Cardiac muscle cell (in vitro differentiated cells and primary cell): ENCODE data around the gene SF1. TPM values are rescaled to one million over a fixed set of nuclear protein-coding genes. Genes with fewer than 3 reads are reported as not detected.
A peak's percentile ranks its signal among the peaks of the same experiment; 100 is the strongest.

Source experiments
- DNase-seq, 2 donors: peaks; one replicate each; pipeline versions ENCODE4 v3.0.0 to v3.0.0-alpha.2; 2010 to 2017; ENCODE audit warnings: low read depth in 1 of 2, low spot score in 1 of 2
- H3K27ac ChIP-seq: fragments of 200-600 bp; sonication (generic); 2 replicates; pipeline ENCODE4 v1.5.1; 2016
- H3K27me3 ChIP-seq: fragments of 200-600 bp; sonication (generic); 2 replicates; pipeline ENCODE4 v1.6.0; 2016; ENCODE audit warnings: control low read depth
- H3K36me3 ChIP-seq: fragments of 200-600 bp; sonication (generic); 2 replicates; pipeline ENCODE4 v1.5.1; 2016; ENCODE audit warnings: control low read depth
- H3K4me1 ChIP-seq: fragments of 200-600 bp; sonication (generic); 2 replicates; pipeline ENCODE4 v1.8.1; 2017; ENCODE audit warnings: low read depth, mild to moderate bottlenecking, mixed run types
- H3K4me3 ChIP-seq: fragments of 200-600 bp; sonication (generic); 2 replicates; pipeline ENCODE4 v1.5.1; 2016; ENCODE audit warnings: mild to moderate bottlenecking
- H3K9me3 ChIP-seq: fragments of 200-600 bp; sonication (generic); 2 replicates; pipeline ENCODE4 v1.5.1; 2017; ENCODE audit warnings: low read depth, mild to moderate bottlenecking, control low read depth
- polyA plus RNA-seq: library from polyadenylated mRNA; unstranded; fragments of >200 nt; fragmentation: Nextera tagmentation; extraction: Ambion mirVana; gene quantifications from 2 replicates; pipeline ENCODE4 v1.2.1, GENCODE V29; 2016
- total RNA-seq: library from RNA; depleted of rRNA; stranded (reverse); fragments of >200 nt; gene quantifications from 2 replicates; pipeline ENCODE4 v1.2.3, GENCODE V29; 2016
- TF ChIP-seq, protein P1 (sequence below): IDR thresholded peaks from 2 replicates; pipeline ENCODE4 v1.5.1; 2012; ENCODE audit warnings: low read depth, mild to moderate bottlenecking, low read length

Gene SF1
- total and polyA plus RNA-seq, 2 experiments from 2014 or later, result 143 to 360 TPM

GRCh38 chr11:64734811-64735724, 43.3 kb downstream of the SF1 start:
- DNase-seq, result no peak
- Histone ChIP-seq H3K36me3 (no peaks in the 10 kb centered on the region), H3K27ac (no peak overlapping the region), H3K27me3 (peaks cover 3% of the 10 kb centered on the region), H3K9me3 (no peaks in the 10 kb centered on the region), H3K4me1 (no peaks in the 10 kb centered on the region), H3K4me3 (no peak overlapping the region)
- TF ChIP-seq, protein P1, sequence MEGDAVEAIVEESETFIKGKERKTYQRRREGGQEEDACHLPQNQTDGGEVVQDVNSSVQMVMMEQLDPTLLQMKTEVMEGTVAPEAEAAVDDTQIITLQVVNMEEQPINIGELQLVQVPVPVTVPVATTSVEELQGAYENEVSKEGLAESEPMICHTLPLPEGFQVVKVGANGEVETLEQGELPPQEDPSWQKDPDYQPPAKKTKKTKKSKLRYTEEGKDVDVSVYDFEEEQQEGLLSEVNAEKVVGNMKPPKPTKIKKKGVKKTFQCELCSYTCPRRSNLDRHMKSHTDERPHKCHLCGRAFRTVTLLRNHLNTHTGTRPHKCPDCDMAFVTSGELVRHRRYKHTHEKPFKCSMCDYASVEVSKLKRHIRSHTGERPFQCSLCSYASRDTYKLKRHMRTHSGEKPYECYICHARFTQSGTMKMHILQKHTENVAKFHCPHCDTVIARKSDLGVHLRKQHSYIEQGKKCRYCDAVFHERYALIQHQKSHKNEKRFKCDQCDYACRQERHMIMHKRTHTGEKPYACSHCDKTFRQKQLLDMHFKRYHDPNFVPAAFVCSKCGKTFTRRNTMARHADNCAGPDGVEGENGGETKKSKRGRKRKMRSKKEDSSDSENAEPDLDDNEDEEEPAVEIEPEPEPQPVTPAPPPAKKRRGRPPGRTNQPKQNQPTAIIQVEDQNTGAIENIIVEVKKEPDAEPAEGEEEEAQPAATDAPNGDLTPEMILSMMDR, result no peak

DNA sequence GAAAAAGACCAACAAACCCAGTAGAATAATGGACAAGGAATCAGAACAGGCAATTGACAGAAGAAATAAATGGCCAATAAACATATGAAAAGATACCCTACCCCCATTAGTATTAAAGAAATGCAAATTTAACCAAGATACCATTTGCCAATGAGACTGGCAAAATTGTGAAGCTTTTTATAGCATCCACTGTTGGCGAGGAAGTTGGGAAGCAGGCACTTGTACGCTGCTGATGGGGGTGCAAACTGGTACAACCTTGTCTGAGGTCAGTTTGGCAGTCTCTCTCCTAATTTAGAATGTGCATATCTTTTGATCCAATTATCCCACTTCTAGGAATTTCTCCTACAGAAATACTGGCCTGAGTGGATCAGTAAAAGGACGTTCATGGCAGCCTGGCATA, 46.7 kb downstream of the SF1 start:
- Histone ChIP-seq H3K4me1 (no peaks in the 10 kb centered on the region), H3K4me3 (no peak overlapping the region), H3K36me3 (no peaks in the 10 kb centered on the region), H3K27me3 (no peaks in the 10 kb centered on the region), H3K9me3 (no peaks in the 10 kb centered on the region), H3K27ac (no peak overlapping the region)
- TF ChIP-seq, protein P1, result no peak
- DNase-seq, result no peak

- Histone ChIP-seq H3K27ac (no peak overlapping the region), H3K9me3 (no peaks in the 10 kb centered on the region), H3K4me3 (no peak overlapping the region), H3K4me1 (peaks cover 3% of the 10 kb centered on the region), H3K27me3 (no peaks in the 10 kb centered on the region), H3K36me3 (no peaks in the 10 kb centered on the region)
- peak in 1 of 2 donors; percentile 69 for DNase-seq
- TF ChIP-seq, protein P1, result no peak
Observed at GRCh38 chr11:64729851-64730382, 48.4 kb downstream of the SF1 start.

- Histone ChIP-seq H3K36me3 (no peaks in the 10 kb centered on the region), H3K27me3 (no peaks in the 10 kb centered on the region), H3K4me3 (no peak overlapping the region), H3K9me3 (no peaks in the 10 kb centered on the region), H3K27ac (no peak overlapping the region), H3K4me1 (peaks cover 3% of the 10 kb centered on the region)
- DNase-seq, result no peak
- TF ChIP-seq, protein P1, result no peak
Observed at GRCh38 chr11:64728757-64729365, 49.5 kb downstream of the SF1 start.

DNA sequence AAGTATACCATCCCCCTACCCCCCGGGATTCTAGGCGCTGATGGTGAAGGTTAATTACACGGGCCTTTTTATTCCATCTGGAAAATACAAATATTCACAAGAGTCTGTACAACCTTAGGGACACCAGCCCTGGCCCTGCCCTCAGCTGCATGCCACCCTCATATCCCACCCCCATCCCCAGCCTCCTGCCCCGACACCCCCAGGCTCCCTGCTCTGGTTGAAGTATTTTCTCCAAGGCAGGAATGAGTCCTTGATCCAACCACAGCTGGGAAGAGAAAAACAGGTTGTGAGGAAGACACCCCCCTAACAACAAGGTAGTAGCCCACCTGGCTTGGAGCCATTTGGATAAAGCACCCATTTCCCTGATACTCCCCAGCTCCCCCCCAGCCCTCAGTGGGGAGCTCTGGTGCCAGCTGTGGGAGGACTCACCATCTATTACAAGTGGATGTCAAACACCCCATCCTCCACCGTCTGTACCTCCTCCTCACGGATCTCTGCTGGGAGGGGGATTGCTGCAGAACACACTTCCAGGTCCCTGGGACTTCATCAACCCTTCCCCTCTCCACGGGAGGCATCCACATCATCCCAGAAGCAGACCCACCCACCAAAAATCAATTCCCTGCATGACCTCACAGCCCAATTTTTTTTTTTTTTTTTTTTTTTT, 51.3 kb downstream of the SF1 start:
- H3K27ac ChIP-seq, result no peak overlapping the region
- TF ChIP-seq, protein P1, result no peak
- DNase-seq, result no peak
- no peak overlapping the region for H3K4me3 ChIP-seq
- H3K36me3 ChIP-seq, result no peaks in the 10 kb centered on the region
- H3K27me3 ChIP-seq, result peaks cover 10% of the 10 kb centered on the region
- no peaks in the 10 kb centered on the region for H3K9me3 ChIP-seq
- H3K4me1 ChIP-seq, result peaks cover 3% of the 10 kb centered on the region
